Fibroblast of upper back skin (primary cell): ENCODE measurements around the gene CFAP97D2.
"Not testable (repeated sequence)": the region's sequence is repeated elsewhere in the genome, so short reads cannot be mapped to it uniquely, and the experiment has no call there.

Source experiments
- DNase-seq: peaks from one replicate; pipeline ENCODE4 v3.0.0-alpha.2; 2013

The CFAP97D2 gene

DNA sequence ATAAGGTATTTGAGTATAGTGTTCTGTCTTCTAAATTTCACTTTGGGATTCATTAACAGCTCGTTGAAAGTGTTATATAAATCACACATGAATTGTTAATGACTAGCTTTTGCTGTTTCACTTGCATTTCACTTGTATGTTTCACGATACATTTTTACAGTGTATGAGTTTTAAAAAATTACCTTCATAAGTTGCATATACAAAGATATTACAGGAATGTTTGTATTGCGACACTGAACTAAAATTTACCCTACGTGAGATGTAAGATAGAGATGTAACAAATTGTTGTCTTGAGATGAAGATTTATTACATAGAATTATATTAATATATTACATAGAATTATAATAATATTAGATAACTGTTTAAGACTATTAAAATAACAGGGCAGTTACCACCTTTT lies 57.2 kb downstream of the CFAP97D2 start:
- no peak for DNase-seq

GRCh38 chr13:114237415-114238112 lies 58.5 kb downstream of the CFAP97D2 start:
- no peak for DNase-seq

DNA sequence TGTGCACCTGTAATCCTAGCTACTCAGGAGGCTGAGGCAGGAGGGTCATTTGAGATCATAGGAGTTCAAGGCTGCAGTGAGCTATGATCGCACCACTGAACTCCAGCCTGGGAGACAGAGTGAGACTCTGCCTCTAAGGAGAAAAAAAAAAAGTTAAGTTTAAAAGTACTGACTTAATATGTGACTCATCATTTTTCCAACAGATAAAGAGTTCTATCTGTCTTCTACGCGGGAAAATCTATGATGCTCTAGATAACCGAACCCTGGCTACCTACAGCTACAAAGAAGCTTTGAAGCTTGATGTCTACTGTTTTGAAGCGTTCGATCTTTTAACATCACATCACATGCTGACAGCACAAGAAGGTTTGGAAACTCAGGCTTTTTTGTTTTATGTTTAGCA lies 62.9 kb downstream of the CFAP97D2 start:
- no peak for DNase-seq

DNA sequence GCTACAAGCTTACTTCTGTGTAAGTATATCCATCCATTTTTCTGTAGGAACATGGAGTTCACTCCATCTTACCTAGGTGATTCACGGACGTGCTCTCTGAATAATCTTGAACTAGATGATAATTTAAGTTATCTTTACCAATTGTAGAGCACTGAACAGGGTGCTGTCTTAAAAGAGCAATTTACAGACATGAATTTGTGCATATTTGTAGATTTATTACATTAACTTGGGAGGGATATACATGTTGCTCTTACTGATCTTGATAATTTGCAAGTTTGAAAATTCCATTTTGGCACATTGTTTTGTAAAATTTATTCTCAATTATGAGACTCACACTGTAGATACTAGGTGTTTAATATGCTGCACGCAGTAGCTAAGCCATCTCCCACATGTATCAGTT lies 64.9 kb downstream of the CFAP97D2 start:
- no peak for DNase-seq

DNA sequence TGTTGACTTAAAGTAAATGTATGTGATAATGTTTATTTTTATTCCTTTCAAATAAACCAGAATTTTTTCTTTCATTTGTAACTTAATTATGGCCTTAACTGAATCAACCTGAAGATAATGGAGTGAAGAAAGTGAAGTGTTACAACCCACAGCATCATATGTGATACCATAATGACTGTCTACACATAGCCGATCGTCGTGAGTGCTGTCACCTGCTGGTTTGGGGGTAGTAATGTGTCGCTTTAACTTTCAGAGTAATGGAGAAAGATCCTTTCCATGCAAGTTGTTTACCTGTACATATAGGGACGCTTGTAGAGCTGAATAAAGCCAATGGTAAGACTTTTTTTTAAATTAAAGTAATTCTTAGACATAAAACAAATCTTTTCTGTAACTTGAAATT lies 65.6 kb downstream of the CFAP97D2 start:
- DNase-seq = no peak

DNA sequence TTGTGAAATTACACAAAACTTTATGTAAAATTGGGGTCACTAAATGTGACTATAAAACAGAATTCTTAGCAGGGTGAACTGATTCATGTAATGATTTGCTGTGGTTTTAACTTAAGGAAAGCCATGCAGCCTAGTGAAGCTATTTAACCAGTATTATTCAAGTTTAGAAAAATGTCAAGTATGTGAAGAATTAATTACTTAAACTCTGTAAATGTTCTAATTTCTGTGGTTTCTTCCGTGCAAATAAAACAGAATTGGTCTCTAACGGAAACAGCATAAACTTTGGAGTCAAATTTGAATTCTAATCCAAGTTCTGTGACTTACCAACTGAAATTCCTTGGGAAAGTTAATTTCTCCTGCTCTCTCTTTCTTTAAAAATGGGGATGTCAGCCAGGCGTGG lies 69.0 kb downstream of the CFAP97D2 start:
- DNase-seq = peak; percentile 42

DNA sequence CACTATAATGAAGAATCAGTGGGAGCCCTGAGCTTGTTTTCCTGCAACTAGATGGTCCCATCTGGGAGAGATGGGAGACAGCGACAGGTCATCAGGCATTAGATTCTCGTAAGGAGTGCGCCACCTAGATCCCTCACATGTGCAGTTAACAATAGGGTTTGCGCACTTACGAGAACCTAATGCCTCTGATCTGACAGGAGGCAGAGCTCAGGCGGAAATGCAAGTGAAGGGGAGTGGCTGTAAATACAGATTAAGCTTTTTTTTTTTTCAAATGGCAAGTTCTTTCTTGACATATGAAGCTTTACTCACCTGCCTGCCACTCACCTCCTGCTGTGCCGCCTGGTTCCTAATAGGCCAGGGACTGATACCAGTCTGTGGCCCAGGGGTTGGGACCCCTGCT lies 70.0 kb downstream of the CFAP97D2 start:
- DNase-seq = no peak

- not testable (repeated sequence) for DNase-seq
Measured at GRCh38 chr13:114251639-114252440, 72.8 kb downstream of the CFAP97D2 start.

DNA sequence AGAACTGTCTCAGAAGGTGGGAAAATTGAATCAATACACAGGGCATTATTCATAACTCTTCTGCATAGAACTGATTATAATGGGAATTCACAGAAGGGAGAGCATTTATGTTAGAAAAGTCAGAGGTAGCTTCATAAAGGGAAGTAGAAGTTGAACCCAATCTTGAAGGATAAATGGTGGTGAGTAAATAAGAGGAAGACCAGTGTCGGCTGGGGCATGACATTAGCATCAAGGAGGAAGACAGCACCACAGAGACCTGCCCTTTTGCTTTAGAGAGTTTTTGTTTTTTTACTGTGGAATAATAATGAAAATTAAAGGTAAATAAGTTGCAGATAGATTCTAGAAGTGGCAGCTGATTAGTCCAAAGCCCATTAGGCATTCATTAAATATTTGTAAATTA lies 77.5 kb downstream of the CFAP97D2 start:
- no peak for DNase-seq

- DNase-seq = no peak
Measured at GRCh38 chr13:114257014-114257413, 78.0 kb downstream of the CFAP97D2 start.

GRCh38 chr13:114258589-114258988 lies 79.5 kb downstream of the CFAP97D2 start:
- no peak for DNase-seq

DNA sequence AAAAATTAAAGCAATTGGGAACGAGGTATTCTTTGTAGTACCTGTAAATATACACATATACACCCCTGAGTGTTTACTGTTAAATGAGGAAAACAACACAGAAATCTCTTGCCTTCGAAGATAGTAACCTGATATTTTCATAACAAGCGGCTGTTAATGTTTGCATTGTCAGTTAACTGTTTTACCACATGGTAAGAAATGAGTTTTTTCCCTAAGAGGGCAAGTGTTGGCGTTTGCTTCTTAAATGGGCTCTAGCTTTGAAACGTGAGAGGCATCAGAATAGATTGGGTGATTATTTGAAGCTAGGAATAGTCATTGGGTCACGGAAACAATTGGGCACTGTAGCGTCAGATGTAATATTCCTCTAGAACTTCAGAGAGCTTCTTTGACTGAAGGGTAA lies 80.3 kb downstream of the CFAP97D2 start:
- DNase-seq = no peak

DNA sequence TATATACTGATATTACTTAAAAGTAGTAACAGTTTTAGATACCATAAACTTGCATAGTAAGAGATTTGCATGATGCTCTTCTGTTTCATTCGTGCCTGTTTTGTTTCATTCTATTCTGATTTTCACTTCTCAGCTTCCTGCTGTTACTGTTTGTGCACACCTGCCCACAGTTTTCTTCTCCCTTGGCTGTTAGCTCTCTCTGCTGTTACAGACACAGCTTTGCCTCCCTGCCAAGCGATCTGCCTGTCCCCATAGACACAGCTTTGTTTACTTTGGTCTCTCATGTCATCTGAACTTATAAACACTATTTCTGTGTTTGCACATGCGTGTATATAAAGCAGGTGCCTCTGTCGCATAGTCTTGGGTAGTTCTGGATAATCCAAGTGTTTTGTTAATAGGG lies 80.9 kb downstream of the CFAP97D2 start:
- DNase-seq = no peak

DNA sequence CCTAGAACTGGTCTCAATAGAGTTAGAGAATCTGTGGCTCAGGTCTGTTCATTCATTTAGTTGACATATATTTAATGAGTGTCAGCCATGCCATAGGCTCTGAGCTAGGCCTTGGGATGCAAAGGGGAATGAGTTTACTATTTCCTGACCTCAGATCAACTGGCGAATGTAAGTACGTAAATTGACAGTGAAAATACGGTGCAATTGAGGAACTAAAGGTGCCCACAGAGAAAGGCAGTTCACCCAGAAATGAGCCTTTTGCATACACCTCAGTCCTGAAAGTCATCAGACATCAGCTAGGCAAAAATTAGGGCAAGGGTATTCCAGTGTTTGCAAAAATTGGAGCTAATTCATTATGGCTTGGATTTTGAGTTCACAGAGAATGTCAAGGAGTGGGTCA lies 81.8 kb downstream of the CFAP97D2 start:
- no peak for DNase-seq

GRCh38 chr13:114261328-114261965 lies 82.4 kb downstream of the CFAP97D2 start:
- DNase-seq = no peak

DNA sequence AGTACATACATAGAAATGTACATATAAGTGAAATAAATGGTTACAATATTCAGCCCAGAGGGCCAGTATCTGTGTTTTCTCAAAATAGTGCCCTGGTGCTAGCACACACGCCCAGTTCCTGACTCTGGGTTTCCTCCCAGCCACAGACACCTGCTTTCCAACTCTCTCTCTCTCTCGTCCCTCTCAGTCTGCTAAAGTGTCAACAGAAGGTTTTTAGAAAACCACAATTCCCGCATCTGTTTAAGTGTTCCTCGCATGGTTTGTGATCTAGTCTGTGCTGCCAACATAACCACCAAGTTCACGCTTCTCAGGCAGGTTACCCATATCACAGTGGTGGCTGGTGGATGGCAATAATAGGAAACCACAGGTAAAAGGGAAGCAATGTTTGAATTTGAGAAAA lies 84.5 kb downstream of the CFAP97D2 start:
- DNase-seq = no peak

DNA sequence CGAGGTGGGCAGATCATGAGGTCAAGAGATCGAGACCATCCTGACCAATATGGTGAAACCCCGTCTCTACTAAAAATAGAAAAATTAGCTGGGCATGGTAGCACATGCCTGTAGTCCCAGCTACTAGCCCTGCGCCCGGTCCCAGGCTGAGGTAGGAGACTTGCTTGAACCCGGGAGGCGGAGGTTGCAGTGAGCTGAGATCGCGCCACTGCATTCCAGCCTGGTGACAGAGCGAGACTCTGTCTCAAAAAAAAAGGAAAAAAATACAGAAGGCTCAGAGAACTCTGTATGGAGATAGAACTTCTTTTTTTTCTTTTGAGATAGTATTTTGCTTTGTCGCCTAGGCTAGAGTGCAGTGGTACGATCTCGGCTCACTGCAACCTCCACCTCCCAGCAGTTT lies 85.3 kb downstream of the CFAP97D2 start:
- not testable (repeated sequence) for DNase-seq

GRCh38 chr13:114264886-114265611 lies 86.0 kb downstream of the CFAP97D2 start:
- peak; percentile 91 for DNase-seq

GRCh38 chr13:114266241-114266640 lies 87.2 kb downstream of the CFAP97D2 start:
- DNase-seq = no peak

DNA sequence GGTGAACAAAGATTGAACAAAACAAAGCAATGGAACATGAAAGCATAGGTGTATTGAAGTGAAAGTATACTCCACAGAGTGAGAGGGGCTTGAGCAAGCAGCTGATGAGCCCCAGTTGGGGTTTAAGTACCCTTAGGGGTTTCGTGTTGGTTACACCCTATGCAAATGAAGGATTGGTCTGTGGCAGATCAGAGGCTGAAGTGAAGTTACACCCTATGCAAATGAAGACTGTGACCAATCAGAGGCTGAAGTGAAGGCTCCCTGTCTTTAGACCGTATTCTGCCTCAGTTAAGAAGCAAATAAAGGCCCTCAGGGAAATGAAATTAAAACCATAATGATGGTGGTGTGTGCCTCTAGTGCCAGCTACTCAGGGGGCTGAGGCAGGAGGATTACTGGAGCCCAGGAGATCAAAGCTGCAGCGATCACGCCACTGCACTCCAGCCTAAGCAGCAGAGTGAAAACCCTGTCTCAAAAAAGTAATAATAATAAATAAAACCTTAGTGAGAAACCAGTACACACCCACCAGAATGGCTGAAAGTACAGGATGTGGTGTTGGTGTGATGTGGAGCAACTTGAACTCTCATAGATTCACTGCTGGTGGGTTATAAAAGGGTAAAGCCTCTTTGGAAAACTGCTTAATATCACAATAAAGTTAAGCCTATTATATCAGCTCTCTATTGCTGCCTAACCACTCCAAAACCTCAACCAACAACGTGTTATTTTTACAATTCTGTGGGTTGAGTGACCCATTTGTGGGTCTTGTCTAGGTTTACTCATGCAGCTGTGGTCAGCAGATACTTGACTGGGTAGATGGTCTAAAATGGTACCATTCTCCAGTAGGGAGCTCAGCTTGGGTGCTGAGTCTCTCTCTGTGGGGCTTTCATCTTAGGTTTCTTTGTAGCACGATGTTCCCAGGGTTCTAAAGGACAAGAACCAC lies 89.6 kb downstream of the CFAP97D2 start:
- DNase-seq = no peak

DNA sequence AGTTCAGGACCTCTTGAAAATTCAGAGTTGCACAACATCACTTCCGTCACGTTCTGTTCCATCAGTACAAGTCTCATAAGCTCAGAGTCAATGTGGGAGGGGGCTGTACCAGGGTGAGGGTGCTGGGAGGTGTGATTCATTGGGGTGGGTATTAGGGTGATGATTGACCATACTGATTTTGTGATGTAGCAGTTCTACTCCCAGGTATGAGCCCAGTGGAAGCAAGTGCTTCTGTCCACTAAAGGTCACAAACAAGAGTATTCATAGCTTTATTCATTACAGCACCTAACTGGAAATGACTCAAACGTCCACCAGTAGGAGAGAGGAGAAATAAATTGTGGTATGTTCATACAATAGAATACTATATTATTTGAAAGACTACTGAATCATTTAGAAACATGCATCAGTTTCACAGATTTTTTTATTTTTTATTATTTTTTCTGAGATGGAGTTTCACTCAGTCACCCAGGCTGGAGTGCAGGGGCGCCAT lies 90.3 kb downstream of the CFAP97D2 start:
- DNase-seq = no peak
